Spleen (tissue), 11 donors: ENCODE data around the gene MOBP. TPM values are rescaled to one million over a fixed set of nuclear protein-coding genes. Genes with fewer than 3 reads are reported as not detected.

ENCODE experiments used
- DNase-seq: peaks from one replicate; pipeline ENCODE4 v3.0.0-alpha.2; 2020
- H3K27ac ChIP-seq, 8 donors: fragments of 200-600 bp; sonication (generic) in 7 of 8; 1 replicate in 4 of 8; 2 replicates in 4 of 8; pipeline versions ENCODE4 v1.5.0 to v1.8.0; 2016 to 2021; ENCODE audit warnings: inconsistent platforms in 4 of 8, mild to moderate bottlenecking in 4 of 8, moderate library complexity in 1 of 8
- H3K27me3 ChIP-seq, 7 donors: fragments of 200-600 bp; sonication (generic) in 6 of 7; replicated peaks in 1 of 7; 1 replicate in 4 of 7; 2 replicates in 3 of 7; pipeline versions ENCODE4 v1.5.0 to v1.8.0; 2016 to 2021; ENCODE audit warnings: inconsistent platforms in 3 of 7, mild to moderate bottlenecking in 1 of 7
- H3K36me3 ChIP-seq, 6 donors: fragments of 200-600 bp; sonication (generic) in 5 of 6; 1 replicate in 4 of 6; 2 replicates in 2 of 6; pipeline versions ENCODE4 v1.5.0 to v1.8.0; 2016 to 2021; ENCODE audit warnings: inconsistent platforms in 2 of 6
- H3K4me1 ChIP-seq, 6 donors: fragments of 200-600 bp; sonication (generic) in 5 of 6; 1 replicate in 3 of 6; 2 replicates in 3 of 6; pipeline versions ENCODE4 v1.5.0 to v1.8.0; 2016 to 2021; ENCODE audit warnings: inconsistent platforms in 3 of 6
- H3K4me3 ChIP-seq, 8 donors: fragments of 200-600 bp; sonication (generic) in 7 of 8; 1 replicate in 4 of 8; 2 replicates in 4 of 8; pipeline versions ENCODE4 v1.5.0 to v1.8.0; 2016 to 2021; ENCODE audit warnings: inconsistent platforms in 4 of 8, mild to moderate bottlenecking in 4 of 8, moderate library complexity in 2 of 8
- H3K9me3 ChIP-seq, 8 donors: fragments of 200-600 bp; sonication (generic) in 7 of 8; 1 replicate in 4 of 8; 2 replicates in 4 of 8; pipeline versions ENCODE4 v1.5.0 to v1.8.0; 2016 to 2021; ENCODE audit warnings: inconsistent platforms in 4 of 8
- POLR2A ChIP-seq, 3 donors: fragments of 450-650 bp; IDR thresholded peaks; one replicate each; pipeline ENCODE4 v1.5.1; 2017; ENCODE audit warnings: antibody characterized with exemption in 3 of 3, mild to moderate bottlenecking in 1 of 3
- POLR2AphosphoS5 ChIP-seq, 3 donors: sonication (generic); formaldehyde crosslinking; IDR thresholded peaks; one replicate each; pipeline ENCODE4 v1.5.1; 2017; ENCODE audit warnings: antibody characterized with exemption in 3 of 3
- WGBS, 5 donors: extraction: QIAGEN DNeasy Blood & Tissue Kit in 3 of 5; methylation state at CpG; one replicate each; pipeline versions ENCODE4 v1.1.5 to v1.1.7; 2013 to 2018; 5-methylcytosine and 5-hydroxymethylcytosine counted together
- intact Hi-C: fragments of 100-400 bp; cut with DNase I; formaldehyde crosslinking; loops from one replicate; pipeline ENCODE4 v1.15.0; 2023; ENCODE audit warnings: low total_unique reads
- polyA plus RNA-seq, 3 donors: library from polyadenylated mRNA; stranded (reverse); fragments of 200-250 nt; gene quantifications; one replicate each; pipeline ENCODE4 v1.2.1, GENCODE V29; 2013
- total RNA-seq, 7 donors: library from RNA; depleted of rRNA in 3 of 7; stranded (reverse); fragments of >200 nt in 3 of 7; fragmentation: NEBNext Ultra II Directional in 4 of 7; extraction: Animal tissue kit (Norgen Biotek cat#: 25700) in 4 of 7; gene quantifications; one replicate each; pipeline versions ENCODE4 v1.1.0 to v1.2.1, GENCODE V29; 2016 to 2021
- TF ChIP-seq, protein P1 (sequence below), 11 experiments: fragments of 200-600 bp in 7 of 11; fragments of 450-650 bp in 4 of 11; sonication (generic) in 4 of 11; IDR thresholded peaks in 8 of 11; conservative IDR thresholded peaks in 3 of 11; 1 replicate in 7 of 11; 2 replicates in 4 of 11; pipeline versions ENCODE4 v1.4.0 to v1.8.0; 2016 to 2021; ENCODE audit warnings: antibody characterized with exemption in 11 of 11, inconsistent platforms in 4 of 11, mild to moderate bottlenecking in 1 of 11
- donor health status: healthy with polysubstance abuse.
- donor health status: DM: no; HTN: no; CAD: no; lungs with moderate emphysema.
- donor health status: DM: no; HTN: no; CAD: no.
- donor health status: Bipolar disorder and iron deficiency.
- donor health status: healthy.
- donor health status: DM: no; HTN: no; CAD: no.
- donor health status: DM: yes; HTN: yes; CAD: no.

MOBP gene
- total and polyA plus RNA-seq, 10 donors = 0.06 TPM; not detected in 9

DNA sequence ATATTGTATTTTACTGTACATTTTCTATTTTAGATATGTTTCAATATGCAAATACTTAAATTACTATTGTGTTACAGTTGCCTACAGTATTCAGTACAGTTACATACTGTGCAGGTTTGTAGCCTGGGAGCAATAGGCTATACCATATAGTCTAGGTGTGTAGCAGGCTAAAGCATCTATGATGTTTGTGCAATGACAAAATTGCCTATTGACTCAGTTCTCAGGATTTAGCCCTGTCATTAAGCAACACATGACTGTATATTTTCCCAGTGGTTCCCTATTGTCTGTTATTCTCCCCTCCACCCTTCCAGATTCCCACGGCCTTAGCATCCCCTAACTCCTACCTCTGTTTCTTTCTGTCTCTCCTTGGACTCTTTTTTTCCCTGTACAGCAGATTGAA is 10.7 kb downstream of the MOBP start:
- DNase-seq = no peak
- Histone ChIP-seq H3K4me3 (no peak overlapping the region), H3K36me3 (no peaks in the 10 kb centered on the region), H3K9me3 (peaks cover 0 to 22% (median 18%) of the 10 kb centered on the region in 8 donors), H3K27ac (no peak overlapping the region), H3K27me3 (peaks cover 0 to 9% (median 0%) of the 10 kb centered on the region in 7 donors), H3K4me1 (no peaks in the 10 kb centered on the region)
- intact Hi-C loops = no loop called here
- TF ChIP-seq POLR2A (IDR thresholded peaks at IDR 0.05) (no peak), POLR2AphosphoS5 (IDR thresholded peaks at IDR 0.05) (no peak)
- TF ChIP-seq, protein P1, sequence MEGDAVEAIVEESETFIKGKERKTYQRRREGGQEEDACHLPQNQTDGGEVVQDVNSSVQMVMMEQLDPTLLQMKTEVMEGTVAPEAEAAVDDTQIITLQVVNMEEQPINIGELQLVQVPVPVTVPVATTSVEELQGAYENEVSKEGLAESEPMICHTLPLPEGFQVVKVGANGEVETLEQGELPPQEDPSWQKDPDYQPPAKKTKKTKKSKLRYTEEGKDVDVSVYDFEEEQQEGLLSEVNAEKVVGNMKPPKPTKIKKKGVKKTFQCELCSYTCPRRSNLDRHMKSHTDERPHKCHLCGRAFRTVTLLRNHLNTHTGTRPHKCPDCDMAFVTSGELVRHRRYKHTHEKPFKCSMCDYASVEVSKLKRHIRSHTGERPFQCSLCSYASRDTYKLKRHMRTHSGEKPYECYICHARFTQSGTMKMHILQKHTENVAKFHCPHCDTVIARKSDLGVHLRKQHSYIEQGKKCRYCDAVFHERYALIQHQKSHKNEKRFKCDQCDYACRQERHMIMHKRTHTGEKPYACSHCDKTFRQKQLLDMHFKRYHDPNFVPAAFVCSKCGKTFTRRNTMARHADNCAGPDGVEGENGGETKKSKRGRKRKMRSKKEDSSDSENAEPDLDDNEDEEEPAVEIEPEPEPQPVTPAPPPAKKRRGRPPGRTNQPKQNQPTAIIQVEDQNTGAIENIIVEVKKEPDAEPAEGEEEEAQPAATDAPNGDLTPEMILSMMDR (IDR thresholded peaks at IDR 0.05 in 8 of 11, conservative IDR thresholded peaks at IDR 0.05 in 3 of 11) = no peak
- 87 to 96% (median 90%) methylated on average over 1 of the region's 1 CpG for WGBS, 5 donors

DNA sequence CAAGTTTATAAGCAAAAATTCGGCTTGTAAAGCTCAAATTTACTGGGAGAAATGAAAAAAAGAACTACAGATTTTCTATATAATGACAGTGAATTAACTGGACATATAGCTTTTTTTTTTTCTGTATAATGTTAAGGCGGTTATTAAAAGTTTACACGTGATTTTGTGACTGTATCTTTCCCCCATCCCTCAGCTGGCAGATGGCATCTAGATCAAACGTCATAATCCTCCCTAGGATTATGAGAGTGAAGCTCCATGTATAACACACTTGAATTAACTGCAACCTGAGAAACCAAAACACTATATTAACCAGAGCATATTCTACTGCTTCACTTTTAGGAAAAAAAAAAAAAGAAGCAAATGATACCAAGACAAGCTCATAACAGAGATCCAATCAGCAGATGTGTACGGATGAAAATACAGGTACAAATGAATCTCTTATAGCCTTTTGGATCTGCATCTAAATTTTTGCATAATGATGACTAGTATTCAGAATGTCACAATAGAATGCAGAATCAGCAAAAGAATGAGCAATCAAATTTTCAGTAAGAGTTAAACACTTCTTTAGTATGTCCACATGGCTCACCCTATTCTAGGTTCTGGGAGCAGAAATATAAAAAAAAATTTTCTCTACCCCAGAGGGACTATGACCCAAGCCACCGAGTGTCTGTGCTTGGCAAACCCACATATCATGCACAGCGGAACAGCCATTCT is 12.4 kb downstream of the MOBP start:
- WGBS, 5 donors = 67 to 78% (median 71%) methylated on average over 7 of the region's 7 CpGs
- Histone ChIP-seq H3K27ac (no peak overlapping the region), H3K36me3 (no peaks in the 10 kb centered on the region), H3K4me3 (no peak overlapping the region), H3K4me1 (no peaks in the 10 kb centered on the region), H3K9me3 (peaks cover 0 to 22% (median 18%) of the 10 kb centered on the region in 8 donors), H3K27me3 (no peaks in the 10 kb centered on the region)
- TF ChIP-seq POLR2AphosphoS5 (IDR thresholded peaks at IDR 0.05) = no peak
- TF ChIP-seq, protein P1 (IDR thresholded peaks at IDR 0.05 in 8 of 11, conservative IDR thresholded peaks at IDR 0.05 in 3 of 11) = no peak
- no peak for TF ChIP-seq POLR2A (IDR thresholded peaks at IDR 0.05)
- intact Hi-C loops = no loop called here
- no peak for DNase-seq

DNA sequence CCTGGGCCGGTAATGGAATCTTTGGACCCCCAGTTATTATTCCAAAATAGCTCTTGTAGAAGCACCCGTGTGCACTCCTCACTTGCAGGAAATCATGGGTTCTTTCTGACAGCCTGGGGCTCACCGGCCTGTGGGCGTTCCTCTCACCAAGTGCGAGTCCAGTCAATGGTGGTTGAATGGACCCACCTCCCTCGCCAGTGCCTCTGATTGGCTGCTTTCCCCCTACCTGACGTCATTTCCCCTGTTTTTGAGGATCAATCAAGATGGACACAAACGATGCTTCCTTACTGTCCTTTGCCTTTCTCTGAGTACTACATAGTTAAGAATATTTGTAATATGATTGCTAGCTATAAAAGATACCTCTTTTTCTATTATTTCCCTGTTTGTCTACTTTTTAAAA is 18.1 kb downstream of the MOBP start:
- 84 to 94% (median 88%) methylated on average over 8 of the region's 8 CpGs for WGBS, 5 donors
- H3K9me3 ChIP-seq = no peaks in the 10 kb centered on the region
- peaks cover 0 to 13% (median 0%) of the 10 kb centered on the region in 7 donors for H3K27me3 ChIP-seq
- intact Hi-C loops = no loop called here
- no peak overlapping the region for H3K4me3 ChIP-seq
- no peak for TF ChIP-seq POLR2AphosphoS5 (IDR thresholded peaks at IDR 0.05)
- no peak for TF ChIP-seq POLR2A (IDR thresholded peaks at IDR 0.05)
- TF ChIP-seq, protein P1 (IDR thresholded peaks at IDR 0.05 in 8 of 11, conservative IDR thresholded peaks at IDR 0.05 in 3 of 11) = no peak
- DNase-seq = no peak
- no peaks in the 10 kb centered on the region for H3K36me3 ChIP-seq
- no peaks in the 10 kb centered on the region for H3K4me1 ChIP-seq
- H3K27ac ChIP-seq = no peak overlapping the region

DNA sequence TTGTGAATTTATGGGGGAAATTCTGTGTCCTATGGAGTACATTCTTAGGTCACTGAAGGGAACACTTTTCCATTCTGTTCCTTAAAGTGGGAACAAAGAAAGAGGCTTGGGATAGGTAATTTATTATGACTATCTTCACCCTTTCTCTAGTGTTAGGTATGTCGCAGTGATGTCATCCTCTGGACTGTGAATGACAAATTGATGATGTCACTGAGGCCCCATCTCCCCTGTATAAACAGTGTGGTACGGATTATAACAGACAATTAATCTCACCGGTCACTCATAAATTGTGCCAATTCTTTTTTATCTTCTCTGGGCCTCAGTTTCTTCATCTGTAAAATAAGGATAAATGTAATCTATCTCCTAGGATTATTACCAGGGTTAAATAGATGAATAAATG is 23.5 kb downstream of the MOBP start:
- H3K27me3 ChIP-seq = peaks cover 0 to 39% (median 0%) of the 10 kb centered on the region in 7 donors
- 86 to 90% (median 88%) methylated on average over 3 of the region's 3 CpGs for WGBS, 5 donors
- intact Hi-C loops = no loop called here
- H3K4me1 ChIP-seq = no peaks in the 10 kb centered on the region
- TF ChIP-seq POLR2AphosphoS5 (IDR thresholded peaks at IDR 0.05) (no peak), POLR2A (IDR thresholded peaks at IDR 0.05) (no peak)
- TF ChIP-seq, protein P1 (IDR thresholded peaks at IDR 0.05 in 8 of 11, conservative IDR thresholded peaks at IDR 0.05 in 3 of 11) = no peak
- H3K4me3 ChIP-seq = no peak overlapping the region
- H3K36me3 ChIP-seq = no peaks in the 10 kb centered on the region
- no peak overlapping the region for H3K27ac ChIP-seq
- DNase-seq = no peak
- H3K9me3 ChIP-seq = no peaks in the 10 kb centered on the region
